ENCODE data around the gene PSMA5. TPM values are rescaled to one million over a fixed set of nuclear protein-coding genes. Genes with fewer than 3 reads are reported as not detected.

PSMA5 gene
- total and polyA plus RNA-seq, 2 of the 13 experiments (the other 11 are each of a cell fraction or from before 2014, with no cell fraction given): 140 to 169 TPM

DNA sequence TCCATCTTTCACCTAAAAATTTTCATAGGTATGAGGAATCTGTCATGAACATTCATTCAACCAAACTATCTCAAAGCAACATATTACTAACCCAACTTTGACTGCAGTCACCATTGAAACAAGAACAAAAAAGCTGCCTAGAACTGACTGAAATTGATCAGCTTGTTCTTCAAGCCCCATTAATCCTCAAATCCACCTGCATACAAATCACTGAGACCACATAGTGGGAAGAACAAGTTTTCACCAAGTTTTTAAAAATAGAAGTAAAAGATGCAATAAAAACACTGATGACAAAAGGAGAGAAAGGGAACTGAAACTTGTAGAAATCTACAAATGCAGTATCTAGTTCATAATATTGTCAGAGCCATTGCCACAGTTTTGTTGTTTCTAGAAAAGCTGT is 34.6 kb downstream of the PSMA5 start (continued):
- TF ChIP-seq, protein P1, sequence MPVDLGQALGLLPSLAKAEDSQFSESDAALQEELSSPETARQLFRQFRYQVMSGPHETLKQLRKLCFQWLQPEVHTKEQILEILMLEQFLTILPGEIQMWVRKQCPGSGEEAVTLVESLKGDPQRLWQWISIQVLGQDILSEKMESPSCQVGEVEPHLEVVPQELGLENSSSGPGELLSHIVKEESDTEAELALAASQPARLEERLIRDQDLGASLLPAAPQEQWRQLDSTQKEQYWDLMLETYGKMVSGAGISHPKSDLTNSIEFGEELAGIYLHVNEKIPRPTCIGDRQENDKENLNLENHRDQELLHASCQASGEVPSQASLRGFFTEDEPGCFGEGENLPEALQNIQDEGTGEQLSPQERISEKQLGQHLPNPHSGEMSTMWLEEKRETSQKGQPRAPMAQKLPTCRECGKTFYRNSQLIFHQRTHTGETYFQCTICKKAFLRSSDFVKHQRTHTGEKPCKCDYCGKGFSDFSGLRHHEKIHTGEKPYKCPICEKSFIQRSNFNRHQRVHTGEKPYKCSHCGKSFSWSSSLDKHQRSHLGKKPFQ (CRISPR knock-in tag; IDR thresholded peaks at IDR 0.05; ENCODE audit: insufficient replicate concordance): no peak
- TF ChIP-seq SRSF1 (optimal IDR thresholded peaks at IDR 0.05; ENCODE audit: low read depth, low read length) (no peak), KLF9 (CRISPR knock-in tag; IDR thresholded peaks at IDR 0.05; ENCODE audit: low read depth) (no peak), MBD4 (IDR thresholded peaks at IDR 0.05; ENCODE audit: borderline replicate concordance, low read length) (no peak), ZNF34 (CRISPR knock-in tag; IDR thresholded peaks at IDR 0.05; ENCODE audit: borderline replicate concordance) (no peak), ZNF720 (CRISPR knock-in tag; IDR thresholded peaks at IDR 0.05) (no peak), SAFB2 (CRISPR knock-in tag; IDR thresholded peaks at IDR 0.05; ENCODE audit: borderline replicate concordance, low read depth) (no peak)
- TF ChIP-seq, protein P2, sequence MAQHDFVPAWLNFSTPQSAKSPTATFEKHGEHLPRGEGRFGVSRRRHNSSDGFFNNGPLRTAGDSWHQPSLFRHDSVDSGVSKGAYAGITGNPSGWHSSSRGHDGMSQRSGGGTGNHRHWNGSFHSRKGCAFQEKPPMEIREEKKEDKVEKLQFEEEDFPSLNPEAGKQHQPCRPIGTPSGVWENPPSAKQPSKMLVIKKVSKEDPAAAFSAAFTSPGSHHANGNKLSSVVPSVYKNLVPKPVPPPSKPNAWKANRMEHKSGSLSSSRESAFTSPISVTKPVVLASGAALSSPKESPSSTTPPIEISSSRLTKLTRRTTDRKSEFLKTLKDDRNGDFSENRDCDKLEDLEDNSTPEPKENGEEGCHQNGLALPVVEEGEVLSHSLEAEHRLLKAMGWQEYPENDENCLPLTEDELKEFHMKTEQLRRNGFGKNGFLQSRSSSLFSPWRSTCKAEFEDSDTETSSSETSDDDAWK (CRISPR knock-in tag; IDR thresholded peaks at IDR 0.05): no peak
- TF ChIP-seq, protein P3, sequence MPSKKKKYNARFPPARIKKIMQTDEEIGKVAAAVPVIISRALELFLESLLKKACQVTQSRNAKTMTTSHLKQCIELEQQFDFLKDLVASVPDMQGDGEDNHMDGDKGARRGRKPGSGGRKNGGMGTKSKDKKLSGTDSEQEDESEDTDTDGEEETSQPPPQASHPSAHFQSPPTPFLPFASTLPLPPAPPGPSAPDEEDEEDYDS (CRISPR knock-in tag; IDR thresholded peaks at IDR 0.05): no peak
- TF ChIP-seq, protein P4, sequence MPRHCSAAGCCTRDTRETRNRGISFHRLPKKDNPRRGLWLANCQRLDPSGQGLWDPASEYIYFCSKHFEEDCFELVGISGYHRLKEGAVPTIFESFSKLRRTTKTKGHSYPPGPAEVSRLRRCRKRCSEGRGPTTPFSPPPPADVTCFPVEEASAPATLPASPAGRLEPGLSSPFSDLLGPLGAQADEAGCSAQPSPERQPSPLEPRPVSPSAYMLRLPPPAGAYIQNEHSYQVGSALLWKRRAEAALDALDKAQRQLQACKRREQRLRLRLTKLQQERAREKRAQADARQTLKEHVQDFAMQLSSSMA (CRISPR knock-in tag; IDR thresholded peaks at IDR 0.05): no peak
- TF ChIP-seq, protein P5, sequence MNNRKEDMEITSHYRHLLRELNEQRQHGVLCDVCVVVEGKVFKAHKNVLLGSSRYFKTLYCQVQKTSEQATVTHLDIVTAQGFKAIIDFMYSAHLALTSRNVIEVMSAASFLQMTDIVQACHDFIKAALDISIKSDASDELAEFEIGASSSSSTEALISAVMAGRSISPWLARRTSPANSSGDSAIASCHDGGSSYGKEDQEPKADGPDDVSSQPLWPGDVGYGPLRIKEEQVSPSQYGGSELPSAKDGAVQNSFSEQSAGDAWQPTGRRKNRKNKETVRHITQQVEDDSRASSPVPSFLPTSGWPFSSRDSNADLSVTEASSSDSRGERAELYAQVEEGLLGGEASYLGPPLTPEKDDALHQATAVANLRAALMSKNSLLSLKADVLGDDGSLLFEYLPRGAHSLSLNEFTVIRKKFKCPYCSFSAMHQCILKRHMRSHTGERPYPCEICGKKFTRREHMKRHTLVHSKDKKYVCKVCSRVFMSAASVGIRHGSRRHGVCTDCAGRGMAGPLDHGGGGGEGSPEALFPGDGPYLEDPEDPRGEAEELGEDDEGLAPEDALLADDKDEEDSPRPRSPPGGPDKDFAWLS (CRISPR knock-in tag; IDR thresholded peaks at IDR 0.05; ENCODE audit: borderline replicate concordance): no peak
- TF ChIP-seq, protein P6, sequence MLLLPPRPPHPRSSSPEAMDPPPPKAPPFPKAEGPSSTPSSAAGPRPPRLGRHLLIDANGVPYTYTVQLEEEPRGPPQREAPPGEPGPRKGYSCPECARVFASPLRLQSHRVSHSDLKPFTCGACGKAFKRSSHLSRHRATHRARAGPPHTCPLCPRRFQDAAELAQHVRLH (CRISPR knock-in tag; IDR thresholded peaks at IDR 0.05; ENCODE audit: borderline replicate concordance, low read depth): no peak
